M059J (cell line): ENCODE measurements around the gene IL3RA. TPM values are rescaled to one million over a fixed set of nuclear protein-coding genes. Genes with fewer than 3 reads are reported as not detected.
A peak's percentile ranks its signal among the peaks of the same experiment; 100 is the strongest.

ENCODE experiments used
- DNase-seq: peaks from one replicate; pipeline ENCODE4 v3.0.0-alpha.2; 2012; ENCODE audit warnings: low read depth
- total RNA-seq: library from RNA; depleted of rRNA; stranded (reverse); fragments of >200 nt; shearing (Covaris generic); gene quantifications from 2 replicates; pipeline ENCODE4 v1.2.3, GENCODE V29; 2014

IL3RA gene
- total RNA-seq, 1 experiment from 2014 or later = not detected

DNA sequence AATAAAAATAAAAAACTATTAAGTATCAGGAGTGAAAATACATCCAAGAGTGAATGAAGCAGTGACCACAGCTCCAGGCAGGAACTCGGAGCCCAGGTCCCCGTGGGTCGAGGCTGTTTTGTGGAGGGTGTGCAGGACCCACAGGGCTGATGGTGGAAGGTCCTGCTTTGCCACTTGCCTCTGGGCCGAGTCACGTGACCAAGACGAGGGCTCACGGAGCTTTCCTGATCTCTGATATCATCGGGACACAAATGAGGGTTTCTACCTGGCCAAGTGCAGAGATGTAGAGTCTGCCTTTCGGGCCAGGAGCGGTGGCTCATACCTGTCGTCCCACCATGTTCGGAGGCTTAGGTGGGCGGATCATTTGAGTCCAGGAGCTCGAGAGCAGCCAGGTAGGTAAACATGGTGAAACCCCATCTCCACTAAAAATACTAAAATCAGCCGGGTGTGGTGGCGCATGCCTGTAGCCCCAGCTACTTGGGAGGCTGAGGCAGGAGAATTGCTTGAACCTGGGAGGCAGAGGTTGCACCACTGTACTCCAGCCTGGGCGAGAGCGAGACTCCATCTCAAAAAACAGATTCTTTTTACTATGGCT is 48.2 kb downstream of the IL3RA start:
- DNase-seq = no peak

DNA sequence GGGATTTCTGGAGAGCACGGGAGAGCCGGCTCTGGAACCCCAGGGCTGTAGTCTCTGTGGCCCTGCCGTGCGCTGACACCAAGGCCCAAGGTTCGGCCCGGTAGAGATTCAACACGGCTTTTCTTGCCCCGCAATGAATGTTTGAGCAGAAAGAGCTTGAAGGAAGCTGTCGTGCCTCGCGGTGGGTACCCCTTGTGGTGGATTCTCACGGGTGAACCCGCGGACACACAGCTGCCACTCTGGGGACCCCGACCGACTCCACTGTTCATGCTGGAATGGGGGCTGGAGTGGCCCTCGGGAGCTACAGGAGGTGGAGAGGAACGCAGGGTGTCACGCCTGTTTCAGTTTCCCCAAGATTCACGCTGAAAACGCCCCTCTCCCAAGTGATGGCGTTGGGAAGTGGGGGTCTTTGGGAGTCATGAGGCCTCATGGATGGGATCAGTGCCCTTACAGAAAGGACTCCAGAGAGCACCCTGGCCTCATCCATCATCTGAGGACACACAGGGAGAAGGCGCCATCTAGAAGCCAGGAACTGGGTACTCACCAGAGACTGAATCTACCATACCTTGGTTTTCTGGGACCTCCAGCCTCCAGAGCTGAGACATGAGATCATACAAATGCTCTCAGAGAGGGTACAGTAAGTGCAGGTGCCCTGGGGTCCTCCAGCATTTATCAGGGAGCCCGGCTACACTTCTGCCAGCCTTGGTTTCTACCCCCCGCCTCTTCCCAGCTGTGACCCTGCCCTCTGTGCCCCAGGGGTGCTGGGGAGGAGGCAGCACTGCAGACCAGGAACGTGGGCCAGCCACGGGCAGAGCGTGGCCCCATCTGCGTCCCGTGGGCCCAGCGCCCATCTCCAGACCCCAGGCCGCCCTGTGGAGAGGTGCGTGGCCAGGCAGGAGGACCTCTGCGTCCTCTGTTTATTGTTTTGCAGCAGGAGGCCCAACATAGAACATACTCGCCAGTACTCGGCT is 49.0 kb downstream of the IL3RA start:
- no peak for DNase-seq

DNA sequence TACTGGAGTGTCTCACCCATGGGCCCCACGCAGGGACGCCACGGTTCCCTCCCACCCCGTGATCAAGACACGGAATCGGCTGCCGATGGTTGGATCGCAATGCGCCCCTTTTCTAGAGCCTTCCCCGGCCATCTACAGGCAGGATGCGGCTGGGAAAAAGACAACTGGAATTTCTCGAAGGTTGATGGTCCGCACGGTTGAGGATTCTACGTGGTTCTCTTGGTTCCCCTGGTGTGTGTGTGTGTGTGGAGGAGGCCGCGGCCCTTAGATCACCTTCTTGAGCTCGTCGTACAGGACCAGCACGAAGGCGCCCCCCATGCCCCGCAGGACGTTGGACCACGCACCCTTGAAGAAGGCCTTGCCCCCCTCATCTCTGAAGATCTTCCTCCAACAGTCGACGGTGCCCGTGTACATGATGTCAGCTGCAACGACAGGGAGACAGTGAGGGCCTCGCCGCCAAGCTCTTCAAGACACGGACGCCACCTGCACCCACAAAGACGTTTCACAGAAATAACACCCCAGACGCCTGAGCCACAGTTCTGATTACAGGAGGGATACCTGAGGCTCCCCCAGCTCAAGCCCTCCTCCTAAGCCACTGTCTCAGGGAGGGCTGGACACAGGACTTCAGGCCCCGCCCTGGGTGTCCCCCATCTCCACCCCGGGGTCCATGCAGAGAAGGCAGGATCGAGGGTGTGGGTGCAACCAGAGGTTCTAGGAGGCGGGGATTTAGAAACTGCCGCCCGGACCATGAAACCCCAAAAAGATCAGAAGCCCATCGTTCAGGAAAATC is 49.9 kb downstream of the IL3RA start:
- DNase-seq = no peak

DNA sequence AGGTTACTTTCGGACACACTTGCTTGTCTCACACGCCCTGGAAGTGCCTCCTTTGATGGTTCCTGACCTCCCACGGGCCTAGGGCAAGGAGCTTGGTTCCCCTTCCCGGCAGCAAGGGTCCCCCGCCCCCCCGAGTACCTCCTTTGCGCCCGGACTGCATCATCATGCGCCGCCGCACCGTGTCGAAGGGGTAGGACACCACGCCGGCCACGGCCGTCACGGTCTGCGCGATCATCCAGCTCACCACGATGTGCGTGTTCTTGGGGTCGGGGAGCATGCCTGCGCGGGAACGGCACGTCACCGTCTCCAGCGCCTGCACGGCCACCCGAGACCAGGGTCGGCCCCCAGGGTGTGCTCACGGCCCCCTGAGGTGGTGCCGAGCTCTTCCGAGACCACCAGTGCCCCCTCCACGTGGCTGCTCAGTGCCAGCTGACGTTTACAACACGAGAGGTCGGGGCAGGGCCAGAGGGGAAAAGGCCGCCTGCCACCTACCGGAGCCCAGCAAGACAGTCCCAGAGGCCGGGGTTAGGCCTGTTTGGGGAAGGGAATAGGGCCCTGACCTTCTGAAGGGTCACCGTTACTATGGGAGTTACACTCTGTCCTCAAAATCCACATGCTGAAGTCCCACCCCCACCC is 50.7 kb downstream of the IL3RA start:
- no peak for DNase-seq

DNA sequence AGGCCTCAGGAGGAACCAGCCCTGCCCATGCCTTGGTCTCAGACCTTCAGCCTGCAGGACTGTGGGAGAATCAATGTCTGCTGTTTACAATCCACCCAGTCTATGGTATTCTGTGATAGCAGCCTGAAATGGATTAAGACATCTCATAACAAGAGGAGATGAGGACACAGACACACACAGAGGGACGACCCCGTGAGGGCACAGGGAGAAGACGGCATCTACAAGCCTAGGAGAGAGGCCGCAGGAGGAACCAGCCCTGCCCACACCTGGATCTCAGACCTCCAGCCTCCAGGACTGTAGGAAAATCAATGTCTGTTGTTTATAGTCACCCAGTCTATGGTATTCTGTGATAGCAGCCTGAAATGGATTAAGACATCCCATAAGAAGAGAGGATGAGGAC is 52.1 kb downstream of the IL3RA start:
- DNase-seq = no peak

DNA sequence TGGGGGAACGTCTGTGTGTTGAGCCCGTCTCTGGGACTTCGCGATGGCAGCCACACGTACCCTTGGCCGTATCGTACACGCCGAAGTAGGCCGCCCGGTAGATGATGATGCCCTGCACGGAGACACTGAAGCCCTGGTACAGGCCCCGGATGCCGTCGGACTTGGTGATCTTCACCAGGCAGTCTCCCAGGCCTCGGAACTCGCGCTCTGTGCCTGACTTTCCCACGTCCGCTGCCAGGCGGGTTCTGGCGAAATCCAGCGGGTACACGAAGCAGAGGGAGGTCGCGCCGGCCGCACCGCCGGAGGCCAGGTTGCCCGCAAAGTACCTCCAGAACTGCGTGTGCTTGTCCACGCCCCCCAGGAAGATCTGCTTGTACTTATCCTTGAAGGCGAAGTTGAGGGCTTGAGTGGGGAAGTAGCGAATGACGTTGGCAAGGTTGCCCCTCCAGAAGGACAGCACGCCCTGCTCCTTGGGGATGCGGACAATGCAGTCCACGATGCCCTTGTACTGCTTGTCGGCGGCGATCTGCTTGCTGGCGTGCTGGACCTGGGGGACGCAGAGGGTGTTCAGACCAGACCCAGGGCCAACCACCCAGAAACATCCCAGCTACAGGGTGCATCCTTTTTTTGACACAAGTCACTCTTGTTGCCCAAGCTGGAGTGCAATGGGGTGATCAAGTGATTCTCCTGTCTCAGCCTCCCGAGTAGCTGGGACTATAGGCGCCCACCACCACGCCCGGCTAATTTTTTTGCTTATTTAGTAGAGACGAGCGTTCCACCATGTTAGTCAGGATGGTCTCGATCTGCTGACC is 52.8 kb downstream of the IL3RA start:
- DNase-seq = no peak

DNA sequence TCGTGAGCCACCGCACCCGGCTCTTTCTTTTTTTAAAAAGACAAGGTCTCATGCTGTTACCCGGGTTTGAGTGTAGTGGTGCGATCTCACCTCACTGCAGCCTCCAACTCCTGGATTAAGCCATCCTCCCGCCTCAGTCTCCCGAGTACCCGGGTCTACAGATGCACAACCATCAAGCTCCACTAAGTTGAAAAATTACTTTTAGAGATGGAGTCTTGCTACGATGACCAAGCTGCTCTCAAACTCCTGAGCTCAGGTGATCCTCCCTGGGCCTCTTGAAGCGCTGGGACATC is 53.4 kb downstream of the IL3RA start:
- no peak for DNase-seq

DNA sequence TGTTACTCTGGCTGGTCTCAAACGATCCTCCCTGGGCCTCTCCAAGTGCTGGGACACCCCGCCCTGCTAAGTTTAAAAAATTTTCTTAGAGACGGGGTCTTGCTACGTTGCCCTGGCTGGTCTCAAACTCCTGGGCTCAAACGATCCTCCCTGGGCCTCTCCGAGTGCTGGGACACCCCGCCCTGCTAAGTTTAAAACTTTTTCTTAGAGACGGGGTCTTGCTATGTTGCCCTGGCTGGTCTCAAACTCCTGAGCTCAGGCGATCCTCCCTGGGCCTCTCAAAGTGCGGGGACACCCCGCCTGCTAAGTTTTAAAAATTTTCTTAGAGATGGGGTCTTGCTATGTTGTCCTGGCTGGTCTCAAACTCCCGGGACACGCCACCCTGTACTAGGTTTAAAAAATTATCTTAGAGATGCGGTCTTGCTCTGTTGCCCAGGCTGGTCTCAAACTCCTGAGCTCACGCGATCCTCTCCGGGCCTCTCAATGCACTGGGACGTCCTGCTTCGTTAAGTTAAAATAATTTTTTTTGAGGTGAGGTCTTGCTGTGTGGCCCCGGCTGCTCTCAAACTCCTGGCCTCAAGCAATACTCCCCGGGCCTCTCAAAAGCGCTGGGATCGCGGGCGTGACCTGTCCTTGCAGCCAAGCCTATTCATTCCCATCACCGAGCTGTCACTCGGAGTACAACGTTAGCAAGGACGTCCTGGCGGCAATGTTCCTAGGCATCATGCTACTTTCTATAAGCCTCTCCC is 54.2 kb downstream of the IL3RA start:
- DNase-seq = no peak

DNA sequence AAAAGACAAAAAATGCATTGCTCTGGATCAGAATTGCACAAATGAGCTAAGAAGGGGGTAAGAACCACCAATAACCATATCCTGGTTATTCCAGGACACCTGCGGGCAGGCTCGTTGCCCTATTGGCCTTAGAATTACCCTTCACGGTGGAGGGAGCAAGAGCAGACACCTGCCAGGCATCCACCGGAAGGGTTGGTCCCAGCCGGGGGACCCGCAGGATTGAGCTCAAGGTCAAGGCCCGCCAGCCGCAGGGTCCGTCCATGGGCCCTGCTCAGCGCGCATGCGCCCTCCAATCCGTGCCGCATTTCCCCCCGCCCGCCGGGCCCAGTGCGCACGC is 54.8 kb downstream of the IL3RA start:
- DNase-seq = no peak

DNA sequence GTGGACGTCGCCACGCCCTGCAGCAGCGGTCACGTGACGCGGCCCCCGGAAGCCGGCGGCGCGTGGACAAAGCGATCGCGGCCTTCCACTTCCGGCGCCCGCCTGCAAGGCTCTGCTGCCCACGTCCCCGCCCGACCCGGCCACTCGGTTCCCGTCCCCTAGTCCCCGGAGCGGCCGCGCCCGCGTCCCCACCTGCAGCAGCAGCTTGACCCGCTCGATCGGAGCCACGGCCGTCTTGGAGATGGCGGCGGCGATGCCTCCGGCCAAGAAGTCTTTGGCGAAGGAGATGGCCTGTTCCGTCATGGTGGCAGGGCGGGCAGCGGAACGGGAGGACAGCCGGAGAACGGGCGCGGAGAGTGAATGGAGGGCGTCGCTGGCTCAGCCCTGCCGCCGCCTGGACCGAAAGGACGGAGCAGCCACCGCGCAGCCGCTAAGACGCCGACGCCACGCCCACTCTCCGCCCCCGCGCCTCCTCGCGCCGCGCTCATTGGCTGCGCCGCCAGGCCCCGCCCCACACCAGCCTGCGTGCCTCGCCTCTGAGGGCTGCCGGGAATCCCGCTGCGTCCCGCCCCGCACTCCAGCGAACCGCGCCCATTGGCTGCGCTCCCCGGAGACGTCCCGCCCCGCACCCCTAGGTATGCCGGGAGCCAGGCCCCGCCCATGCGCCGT is 55.3 kb downstream of the IL3RA start, which contains the start of gene SLC25A6:
SLC25A6 (minus strand) TSS at position 407 of the 669 bp plus-strand sequence; CDS start at position 303, 104 bp downstream.
- peak; percentile 92 for DNase-seq

DNA sequence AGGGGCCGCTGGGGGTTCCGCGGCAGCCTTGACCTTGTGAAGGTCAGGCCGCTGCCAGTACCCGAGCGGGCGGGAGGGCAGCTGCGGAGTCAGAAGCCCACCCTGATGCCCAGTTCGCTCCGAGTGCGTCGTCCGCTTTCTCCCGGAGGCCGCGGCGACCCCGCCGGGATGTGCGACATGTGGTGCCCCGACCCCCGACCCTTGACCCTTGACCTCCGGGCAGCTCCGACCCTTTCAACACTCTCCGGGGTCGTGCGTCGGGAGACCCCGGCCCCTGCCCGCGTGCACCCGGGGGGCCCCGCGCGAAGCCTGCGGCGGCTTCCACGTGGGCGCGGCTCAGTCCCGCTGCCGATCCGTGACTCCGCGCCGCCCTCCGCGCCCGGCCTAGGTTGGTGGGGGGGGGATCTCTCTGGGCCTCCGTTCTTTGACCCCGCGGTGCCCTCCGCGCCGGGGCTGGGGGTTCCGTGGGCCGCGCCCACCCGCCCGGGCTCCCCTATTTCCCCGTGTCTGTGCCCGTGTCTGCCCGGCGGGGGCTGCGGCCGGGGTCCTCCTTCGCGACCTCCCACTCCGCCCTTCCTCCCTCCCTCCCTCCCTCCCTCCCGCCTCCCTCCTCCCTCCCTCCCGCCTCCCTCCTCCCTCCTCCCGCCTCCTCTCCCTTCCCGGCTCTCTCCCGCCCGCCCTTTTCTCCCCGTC is 55.9 kb downstream of the IL3RA start:
- peak; percentile 68 for DNase-seq

DNA sequence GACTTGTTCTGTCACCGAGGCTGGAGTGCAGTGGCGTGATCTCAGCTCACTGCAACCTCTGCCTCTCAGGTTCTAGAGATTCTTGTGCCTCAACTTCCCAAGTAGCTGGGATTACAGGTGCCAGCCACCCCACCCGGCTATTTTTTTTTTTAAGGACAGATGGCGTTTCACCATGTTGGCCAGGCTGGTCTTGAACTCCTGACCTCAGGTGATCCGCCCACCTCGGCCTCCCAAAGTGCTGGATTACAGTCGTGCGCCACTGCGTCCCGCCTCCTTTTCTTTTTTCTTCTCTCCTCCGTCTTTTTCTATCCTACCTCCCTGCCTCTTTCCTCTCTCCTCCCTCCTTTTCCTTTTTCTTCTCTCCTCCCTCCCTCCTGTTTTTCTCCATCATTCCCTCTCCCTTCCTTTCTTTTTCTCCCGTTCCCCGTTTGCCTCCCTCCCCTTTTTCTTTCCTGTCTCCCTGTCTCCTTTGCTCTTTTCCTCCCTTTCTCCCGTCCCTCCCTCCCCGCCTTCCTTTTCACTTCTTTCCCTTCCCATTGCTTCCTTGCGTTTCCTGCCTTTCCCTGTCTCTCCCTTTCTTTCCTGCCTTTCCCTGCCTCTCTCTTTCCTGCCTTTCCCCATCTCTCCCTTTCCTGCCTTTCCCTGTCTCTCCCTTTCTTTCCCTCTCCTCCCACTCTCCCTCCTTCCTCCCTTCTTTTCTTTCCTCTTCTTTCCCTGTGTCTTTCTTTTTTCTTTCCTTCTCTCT is 57.5 kb downstream of the IL3RA start:
- DNase-seq = no peak

DNA sequence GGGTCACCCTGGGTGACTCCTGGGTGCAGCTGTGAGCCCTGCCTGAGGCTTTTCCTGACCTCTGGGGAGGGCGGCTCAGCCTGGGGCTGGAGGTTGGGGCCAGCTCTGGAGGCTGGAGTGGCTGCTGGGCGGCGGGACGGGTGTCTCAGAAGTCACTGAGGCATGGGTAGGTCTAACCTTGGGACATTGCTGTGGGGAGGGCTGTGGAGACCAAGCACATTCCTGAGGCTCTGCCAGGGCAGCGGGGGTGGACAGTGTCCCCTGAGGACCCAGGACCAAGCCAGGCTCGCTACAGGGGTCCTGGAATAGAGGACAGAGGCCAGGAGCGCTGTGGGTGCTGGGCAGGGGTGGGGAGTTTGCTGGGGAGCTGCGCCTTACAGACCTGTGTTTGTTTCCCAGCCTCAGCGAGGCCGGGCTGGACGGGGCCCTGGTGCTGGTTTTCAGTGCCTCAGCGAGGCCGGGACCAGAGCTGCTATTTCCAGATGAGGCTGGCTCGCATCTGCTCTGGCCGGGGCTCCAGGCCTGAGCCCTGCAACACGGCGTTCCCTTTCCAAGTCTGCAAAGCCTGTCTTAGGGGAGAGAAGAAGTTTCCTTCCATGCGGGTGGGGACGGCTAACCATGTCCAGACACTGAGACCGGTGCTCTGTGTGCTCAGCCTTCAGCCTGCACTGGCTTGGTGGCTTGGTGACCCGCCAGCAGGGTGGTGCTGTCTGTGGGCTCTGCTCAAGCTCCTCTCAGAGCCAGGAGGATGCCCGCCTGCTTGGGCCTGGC is 58.3 kb downstream of the IL3RA start:
- no peak for DNase-seq

DNA sequence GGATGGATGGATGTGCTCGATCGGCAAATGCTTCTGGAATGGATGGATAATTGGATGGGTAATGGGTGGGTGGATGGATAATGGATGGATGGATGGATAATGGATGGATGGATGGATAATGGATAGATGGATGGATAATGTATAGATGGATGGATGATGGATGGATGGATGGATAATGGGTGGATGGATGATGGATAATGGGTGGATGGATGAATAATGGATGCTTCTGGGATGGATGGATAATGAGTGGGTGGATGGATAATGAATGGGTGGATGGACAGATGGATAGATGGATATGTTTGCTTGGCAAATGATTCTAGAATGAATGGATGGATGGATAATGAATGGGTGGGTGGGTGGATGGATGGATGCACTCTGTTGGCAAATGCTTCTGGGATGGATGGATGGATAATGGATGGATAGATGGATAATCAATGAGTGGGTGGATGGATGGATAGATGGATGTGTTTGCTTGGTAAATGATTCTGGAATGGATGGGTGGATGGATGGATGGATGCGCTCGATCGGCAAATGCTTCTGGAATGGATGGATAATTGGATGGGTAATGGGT is 59.1 kb downstream of the IL3RA start:
- DNase-seq = no peak

DNA sequence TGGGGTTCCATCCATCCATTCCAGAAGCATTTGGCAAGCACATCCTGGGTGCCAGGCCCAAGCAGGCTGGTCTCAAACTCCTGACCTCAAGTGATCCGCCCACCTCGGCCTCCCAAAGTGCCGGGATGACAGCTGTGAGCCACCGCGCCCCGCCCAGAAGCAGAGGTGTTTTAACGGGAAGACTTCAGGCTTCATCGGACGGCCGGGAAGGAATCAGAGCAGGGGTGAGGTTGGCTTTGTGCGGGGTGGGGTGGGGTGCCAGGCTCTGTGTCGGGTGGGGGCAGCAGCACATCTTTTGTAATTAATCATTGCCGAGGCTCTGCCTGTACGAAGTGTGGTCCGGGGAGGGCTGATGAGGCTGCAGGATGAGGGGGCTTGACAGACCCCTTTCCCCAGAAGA is 60.4 kb downstream of the IL3RA start:
- no peak for DNase-seq

DNA sequence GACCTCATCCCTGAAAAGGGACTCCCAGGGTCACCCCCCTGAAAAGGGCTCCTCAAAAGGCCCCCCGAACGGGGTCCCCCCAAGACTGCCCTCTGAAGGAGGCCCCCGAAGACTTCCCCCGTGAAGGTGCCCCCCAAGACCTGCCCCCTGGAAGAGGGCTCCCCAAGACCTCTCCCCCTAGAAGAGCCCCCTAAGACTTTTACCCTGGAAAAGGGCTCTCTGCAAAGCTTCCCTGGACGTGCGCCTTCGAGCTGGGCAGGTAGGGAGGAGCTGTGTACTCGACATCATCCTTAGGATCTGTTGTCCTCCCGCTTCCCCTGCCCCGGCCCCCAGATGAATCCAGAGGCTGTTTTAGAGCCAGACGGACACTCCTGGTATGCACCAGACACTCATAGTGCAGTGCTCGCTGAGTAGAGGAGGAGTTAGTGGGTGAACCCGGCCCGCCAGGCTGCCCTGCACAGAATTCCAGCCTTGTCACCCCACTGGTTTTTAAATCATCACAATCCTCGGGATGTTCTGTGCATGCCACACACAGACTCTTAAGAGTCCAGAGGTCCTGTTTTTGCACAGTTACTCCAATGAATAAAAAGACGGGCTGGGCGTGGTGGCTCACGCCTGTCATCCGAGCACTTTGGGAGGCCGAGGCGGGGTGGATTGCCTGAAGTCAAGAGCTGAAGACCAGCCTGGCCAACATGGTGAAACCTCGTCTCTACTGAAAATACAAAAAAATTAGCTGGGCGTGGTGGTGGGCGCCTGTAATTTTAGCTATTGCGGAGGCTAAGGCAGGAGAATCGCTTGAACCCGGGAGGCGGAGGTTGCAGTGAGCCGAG is 61.1 kb downstream of the IL3RA start:
- no peak for DNase-seq
